ENCODE measurements around the gene TNFRSF13B.

The TNFRSF13B gene

DNA sequence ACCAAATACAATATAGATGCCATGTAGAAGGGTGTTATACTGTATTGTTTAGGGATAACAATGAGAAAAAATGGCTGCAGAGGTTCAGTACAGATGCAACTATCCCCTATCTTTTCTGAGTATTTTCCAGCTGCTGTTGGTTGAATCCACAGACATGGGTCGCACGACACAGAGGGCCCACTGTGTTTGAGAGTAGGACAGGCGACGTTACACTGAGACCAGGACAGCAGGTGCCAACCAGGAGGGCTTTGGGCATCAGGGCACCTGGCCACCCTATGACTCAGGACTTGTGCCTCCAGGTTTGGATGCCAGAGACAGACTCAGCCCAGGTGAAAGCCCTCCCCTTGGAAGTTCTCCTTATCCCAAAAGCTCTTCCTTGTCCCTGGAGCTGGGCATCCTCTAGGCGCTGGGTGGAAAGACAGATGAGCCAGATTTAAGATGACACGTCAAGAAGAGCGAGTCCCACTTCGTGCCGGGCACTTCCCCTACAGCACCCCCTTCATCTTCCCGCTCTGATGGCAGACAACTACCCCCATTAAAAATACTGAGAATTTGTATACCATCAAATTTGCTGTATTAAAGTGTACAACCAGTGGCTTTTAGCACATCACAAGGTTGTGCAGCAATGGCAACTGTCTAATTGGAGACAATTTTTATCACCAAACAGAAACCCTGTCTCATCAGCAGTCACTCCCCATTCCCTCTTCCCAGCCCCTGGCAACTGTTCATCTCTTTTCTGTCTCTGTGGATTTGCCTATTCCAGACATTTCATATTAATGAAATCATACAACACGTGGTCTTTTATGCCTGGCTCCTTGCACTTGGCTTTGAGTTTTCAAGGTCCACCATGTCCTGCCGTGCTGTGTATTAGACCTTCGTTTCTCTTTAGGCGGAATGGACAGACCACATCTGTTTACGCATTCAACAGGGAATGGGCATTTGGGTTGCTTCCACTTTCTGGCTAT is 30.6 kb downstream of the TNFRSF13B start:
- TF ChIP-seq, protein P1, sequence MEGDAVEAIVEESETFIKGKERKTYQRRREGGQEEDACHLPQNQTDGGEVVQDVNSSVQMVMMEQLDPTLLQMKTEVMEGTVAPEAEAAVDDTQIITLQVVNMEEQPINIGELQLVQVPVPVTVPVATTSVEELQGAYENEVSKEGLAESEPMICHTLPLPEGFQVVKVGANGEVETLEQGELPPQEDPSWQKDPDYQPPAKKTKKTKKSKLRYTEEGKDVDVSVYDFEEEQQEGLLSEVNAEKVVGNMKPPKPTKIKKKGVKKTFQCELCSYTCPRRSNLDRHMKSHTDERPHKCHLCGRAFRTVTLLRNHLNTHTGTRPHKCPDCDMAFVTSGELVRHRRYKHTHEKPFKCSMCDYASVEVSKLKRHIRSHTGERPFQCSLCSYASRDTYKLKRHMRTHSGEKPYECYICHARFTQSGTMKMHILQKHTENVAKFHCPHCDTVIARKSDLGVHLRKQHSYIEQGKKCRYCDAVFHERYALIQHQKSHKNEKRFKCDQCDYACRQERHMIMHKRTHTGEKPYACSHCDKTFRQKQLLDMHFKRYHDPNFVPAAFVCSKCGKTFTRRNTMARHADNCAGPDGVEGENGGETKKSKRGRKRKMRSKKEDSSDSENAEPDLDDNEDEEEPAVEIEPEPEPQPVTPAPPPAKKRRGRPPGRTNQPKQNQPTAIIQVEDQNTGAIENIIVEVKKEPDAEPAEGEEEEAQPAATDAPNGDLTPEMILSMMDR (IDR thresholded peaks at IDR 0.05; ENCODE audit: control insufficient read depth, extremely low read depth, insufficient read depth): no peak
- H3K4me3 ChIP-seq (ENCODE audit: low read depth, low read length): no peak overlapping the region
- DNase-seq (ENCODE audit: low read depth): no peak

DNA sequence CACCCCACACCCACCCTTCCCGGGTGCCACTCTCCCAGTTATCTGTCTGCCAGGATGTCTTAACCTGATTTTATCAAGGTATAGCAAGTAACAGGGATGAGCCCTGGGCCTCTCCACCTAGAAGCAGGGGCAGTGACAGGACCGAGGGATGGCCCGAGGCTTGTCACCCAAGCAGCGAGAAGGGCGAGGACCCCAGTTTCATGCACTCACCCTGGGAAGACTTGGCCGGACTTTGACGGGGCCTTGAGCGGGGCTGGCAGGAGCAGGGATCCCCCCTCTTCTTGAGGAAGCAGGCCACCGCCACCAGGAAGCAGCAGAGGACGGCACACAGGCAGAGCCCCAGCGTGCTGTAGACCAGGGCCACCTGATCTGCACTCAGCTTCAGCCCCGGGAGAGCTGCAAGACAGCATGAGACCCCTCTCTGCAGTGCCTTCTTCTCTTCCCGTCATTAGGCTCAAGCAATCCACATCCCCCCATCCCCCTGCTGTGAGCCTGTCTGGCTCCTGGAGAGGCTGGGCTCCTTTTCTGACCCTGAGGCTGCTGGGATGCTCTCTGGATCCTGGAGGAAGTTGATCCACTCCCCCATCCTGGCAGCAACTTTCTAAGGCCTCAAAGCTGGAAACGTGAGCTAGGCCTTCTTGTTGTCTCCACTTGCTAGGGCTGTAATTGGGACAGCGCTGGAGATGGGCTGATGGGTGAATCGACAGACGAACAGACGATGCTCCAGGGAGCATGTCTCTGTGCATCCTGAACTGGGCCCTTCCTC is 31.6 kb downstream of the TNFRSF13B start:
- H3K4me3 ChIP-seq (ENCODE audit: low read depth, low read length): no peak overlapping the region
- TF ChIP-seq, protein P1 (IDR thresholded peaks at IDR 0.05; ENCODE audit: control insufficient read depth, extremely low read depth, insufficient read depth): no peak
- DNase-seq (ENCODE audit: low read depth): no peak

DNA sequence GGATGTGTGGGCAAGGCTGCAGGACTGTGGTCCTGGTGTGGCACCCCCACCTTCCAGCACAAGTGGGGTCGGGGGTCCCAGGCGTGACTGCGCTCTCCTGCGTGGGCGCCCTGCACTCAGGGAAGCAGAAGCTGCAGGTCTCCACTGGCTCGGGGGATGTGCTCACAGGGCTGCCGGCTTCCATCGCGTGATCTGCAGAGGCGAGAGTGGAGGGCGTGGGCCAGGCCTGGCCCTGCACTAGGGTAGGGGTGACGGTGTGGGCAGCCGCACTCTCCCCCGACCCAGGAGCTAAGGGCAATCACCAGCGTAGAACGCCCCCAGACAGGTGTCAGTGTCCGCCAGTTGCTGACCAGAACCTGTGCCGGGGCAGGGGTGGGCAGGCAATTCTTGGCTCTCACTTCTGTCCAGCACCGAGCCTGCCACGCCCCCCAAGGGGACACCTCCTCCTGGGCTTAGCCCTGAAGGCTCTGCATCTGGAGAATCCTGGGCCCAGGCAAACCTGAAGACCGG is 32.3 kb downstream of the TNFRSF13B start:
- H3K4me3 ChIP-seq (ENCODE audit: low read depth, low read length): no peak overlapping the region
- DNase-seq (ENCODE audit: low read depth): no peak
- TF ChIP-seq, protein P1 (IDR thresholded peaks at IDR 0.05; ENCODE audit: control insufficient read depth, extremely low read depth, insufficient read depth): no peak

DNA sequence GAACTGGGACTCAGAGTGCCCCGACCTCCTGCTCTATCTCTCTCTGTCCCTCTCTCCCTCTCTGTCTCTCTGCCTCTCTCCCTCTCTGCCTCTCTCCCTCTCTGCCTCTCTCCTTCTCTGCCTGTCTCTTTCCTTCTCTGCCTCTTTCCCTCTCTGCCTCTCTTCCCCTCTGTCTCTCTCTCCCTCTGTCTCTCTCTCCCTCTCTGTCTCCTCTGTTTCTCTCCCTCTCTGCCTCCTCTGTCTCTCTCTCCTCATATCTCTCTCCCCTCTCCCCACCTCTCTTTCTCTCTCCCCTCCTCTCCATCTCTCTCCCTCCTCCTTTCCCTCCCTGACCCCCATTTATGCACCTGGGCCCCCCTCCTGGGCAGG is 32.7 kb downstream of the TNFRSF13B start:
- no peak for DNase-seq (ENCODE audit: low read depth)
- no peak overlapping the region for H3K4me3 ChIP-seq (ENCODE audit: low read depth, low read length)
- TF ChIP-seq, protein P1 (IDR thresholded peaks at IDR 0.05; ENCODE audit: control insufficient read depth, extremely low read depth, insufficient read depth): no peak

DNA sequence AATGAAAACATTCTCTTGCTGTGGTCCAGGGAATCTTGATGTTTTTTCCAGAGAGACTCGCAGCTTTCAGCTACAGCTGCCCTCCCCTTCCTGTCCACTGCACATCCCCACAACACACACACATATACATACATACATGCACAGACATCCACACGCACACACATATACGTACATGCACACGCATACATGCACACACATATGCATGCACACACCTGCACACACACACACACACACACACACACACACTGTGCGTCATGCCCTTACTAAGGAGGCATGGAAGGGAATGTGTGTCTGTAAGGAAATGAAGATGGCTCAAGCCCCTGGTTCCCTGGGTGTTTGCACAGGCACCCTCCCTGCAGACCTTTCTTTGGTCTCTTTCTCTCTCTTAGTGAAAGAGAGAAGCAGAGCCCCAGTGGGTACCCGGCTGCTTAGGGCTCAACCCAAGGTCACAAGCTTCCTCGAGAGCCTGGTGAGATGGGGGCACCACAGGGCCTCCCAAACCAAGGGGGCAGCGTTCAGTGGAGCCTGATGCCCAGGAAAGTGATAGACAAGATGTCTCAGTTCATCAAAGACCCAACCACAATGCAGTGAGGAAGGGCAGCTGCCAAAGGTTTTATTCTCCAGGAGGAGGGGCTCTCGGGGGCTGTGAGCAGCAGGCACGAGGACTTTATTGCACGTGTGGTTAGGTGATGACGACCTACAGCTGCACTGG is 33.3 kb downstream of the TNFRSF13B start:
- TF ChIP-seq, protein P1 (IDR thresholded peaks at IDR 0.05; ENCODE audit: control insufficient read depth, extremely low read depth, insufficient read depth): no peak
- no peak for DNase-seq (ENCODE audit: low read depth)
- H3K4me3 ChIP-seq (ENCODE audit: low read depth, low read length): no peak overlapping the region

DNA sequence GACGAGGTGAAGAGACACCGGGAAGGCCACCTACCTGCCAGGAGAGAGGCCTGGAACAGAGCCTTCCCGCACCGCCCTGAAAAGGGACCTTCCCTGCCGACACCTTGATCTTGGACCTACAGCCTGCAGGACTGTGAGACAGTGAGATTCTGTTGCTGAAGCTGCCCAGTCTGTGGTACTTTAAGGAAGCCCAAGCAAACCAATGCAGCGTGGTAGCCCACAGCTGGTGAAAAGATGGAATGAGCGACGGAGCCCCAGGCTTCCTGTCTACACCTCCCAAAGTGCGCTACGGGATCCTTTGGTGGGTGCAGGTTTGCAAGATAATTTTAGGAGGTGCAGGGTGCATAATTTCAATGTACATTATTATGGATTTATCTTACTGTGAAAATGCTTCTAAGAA is 33.9 kb downstream of the TNFRSF13B start:
- TF ChIP-seq, protein P1 (IDR thresholded peaks at IDR 0.05; ENCODE audit: control insufficient read depth, extremely low read depth, insufficient read depth): no peak
- DNase-seq (ENCODE audit: low read depth): no peak
- H3K4me3 ChIP-seq (ENCODE audit: low read depth, low read length): no peak overlapping the region
